ENCODE data around the gene AHRR. TPM values are rescaled to one million over a fixed set of nuclear protein-coding genes. Genes with fewer than 3 reads are reported as not detected.
A peak's percentile ranks its signal among the peaks of the same experiment; 100 is the strongest.

The AHRR gene
- total RNA-seq, 4 donors from 2014 or later, result 1.3 to 8.8 (median 1.5) TPM

GRCh38 chr5:431001-431710 lies 109.6 kb downstream of the AHRR start:
- DNase-seq, result peak; percentile 69
- in situ Hi-C loops (cut with MboI; ENCODE audit: low pct_ligation_motif_present in 1 of 4, low pct_unique_long_range_greater_than_20kb in 1 of 4, low sequenced_read_pairs in 3 of 4) (no loop called here), intact Hi-C loops (cut with DNase I; ENCODE audit: low total_unique reads) (no loop called here)
- WGBS, 2 donors (ENCODE audit: low coverage in 1 of 2), result 48% methylated on average over 18 of the region's 18 CpGs; no CpG with 5 or more reads in 1 of the 2 donors
- H3K9me3 ChIP-seq, result no peaks in the 10 kb centered on the region
- H3K4me3 ChIP-seq, result no peak overlapping the region
- H3K4me1 ChIP-seq, result peaks cover 5 to 20% (median 20%) of the 10 kb centered on the region in 4 donors
- no peaks in the 10 kb centered on the region for H3K36me3 ChIP-seq
- H3K27ac ChIP-seq, result no peak overlapping the region
- TF ChIP-seq CTCF (IDR thresholded peaks at IDR 0.05) (peak; percentile 50 to 81 (median 67)), POLR2AphosphoS5 (IDR thresholded peaks at IDR 0.05) (no peak)
- no peaks in the 10 kb centered on the region for H3K27me3 ChIP-seq

- H3K27ac ChIP-seq, result no peak overlapping the region
- no peak for DNase-seq
- H3K9me3 ChIP-seq, result no peaks in the 10 kb centered on the region
- in situ Hi-C loops (cut with MboI; ENCODE audit: low pct_ligation_motif_present in 1 of 4, low pct_unique_long_range_greater_than_20kb in 1 of 4, low sequenced_read_pairs in 3 of 4) (no loop called here), intact Hi-C loops (cut with DNase I; ENCODE audit: low total_unique reads) (no loop called here)
- no peak overlapping the region for H3K4me3 ChIP-seq
- H3K27me3 ChIP-seq, result no peaks in the 10 kb centered on the region
- WGBS, 2 donors (ENCODE audit: low coverage in 1 of 2), result 87 to 100% methylated on average over 1 to 4 of the region's 4 CpGs
- H3K4me1 ChIP-seq, result peaks cover 5 to 20% (median 20%) of the 10 kb centered on the region in 4 donors
- H3K36me3 ChIP-seq, result no peaks in the 10 kb centered on the region
- TF ChIP-seq EP300 (IDR thresholded peaks at IDR 0.05; ENCODE audit: low read depth) (no peak), POLR2A (IDR thresholded peaks at IDR 0.05) (no peak), CTCF (IDR thresholded peaks at IDR 0.05) (no peak), POLR2AphosphoS5 (IDR thresholded peaks at IDR 0.05) (no peak)
Observed at GRCh38 chr5:431711-432050, 110.2 kb downstream of the AHRR start.

GRCh38 chr5:432201-432927 lies 110.8 kb downstream of the AHRR start:
- H3K4me1 ChIP-seq, result peaks cover 5 to 20% (median 20%) of the 10 kb centered on the region in 4 donors
- no peaks in the 10 kb centered on the region for H3K9me3 ChIP-seq
- H3K4me3 ChIP-seq, result no peak overlapping the region
- in situ Hi-C loops (cut with MboI; ENCODE audit: low pct_ligation_motif_present in 1 of 4, low pct_unique_long_range_greater_than_20kb in 1 of 4, low sequenced_read_pairs in 3 of 4) (no loop called here), intact Hi-C loops (cut with DNase I; ENCODE audit: low total_unique reads) (no loop called here)
- DNase-seq, result no peak
- H3K36me3 ChIP-seq, result no peaks in the 10 kb centered on the region
- 84 to 86% methylated on average over 8 to 18 of the region's 18 CpGs for whole genome bisulfite sequencing, 2 donors (ENCODE audit: low coverage in 1 of 2)
- no peak for TF ChIP-seq CTCF (IDR thresholded peaks at IDR 0.05)
- TF ChIP-seq EP300 (IDR thresholded peaks at IDR 0.05; ENCODE audit: low read depth), result no peak
- TF ChIP-seq POLR2A (IDR thresholded peaks at IDR 0.05), result no peak
- no peak for TF ChIP-seq POLR2AphosphoS5 (IDR thresholded peaks at IDR 0.05)
- H3K27ac ChIP-seq, result no peak overlapping the region
- no peaks in the 10 kb centered on the region for H3K27me3 ChIP-seq

- intact Hi-C loops (cut with DNase I; ENCODE audit: low total_unique reads) (no loop called here), in situ Hi-C loops (cut with MboI; ENCODE audit: low pct_ligation_motif_present in 1 of 4, low pct_unique_long_range_greater_than_20kb in 1 of 4, low sequenced_read_pairs in 3 of 4) (no loop called here)
- H3K4me3 ChIP-seq, result no peak overlapping the region
- no peaks in the 10 kb centered on the region for H3K36me3 ChIP-seq
- H3K27me3 ChIP-seq, result no peaks in the 10 kb centered on the region
- no peak for TF ChIP-seq EP300 (IDR thresholded peaks at IDR 0.05; ENCODE audit: low read depth)
- TF ChIP-seq POLR2A (IDR thresholded peaks at IDR 0.05), result no peak
- no peak for TF ChIP-seq CTCF (IDR thresholded peaks at IDR 0.05)
- TF ChIP-seq POLR2AphosphoS5 (IDR thresholded peaks at IDR 0.05), result no peak
- H3K27ac ChIP-seq, result no peak overlapping the region
- peaks cover 5 to 20% (median 20%) of the 10 kb centered on the region in 4 donors for H3K4me1 ChIP-seq
- no peaks in the 10 kb centered on the region for H3K9me3 ChIP-seq
- no peak for DNase-seq
- 80 to 90% methylated on average over 4 to 23 of the region's 23 CpGs for WGBS, 2 donors (ENCODE audit: low coverage in 1 of 2)
Observed at GRCh38 chr5:432928-433791, 111.6 kb downstream of the AHRR start.

Measured in transverse colon (tissue), 4 donors.